NCI-H526 treated with DMSO at 0.1 percent for 48 hours (cell line): ENCODE measurements around the gene TSC22D1.
A peak's percentile ranks its signal among the peaks of the same experiment; 100 is the strongest.

Source experiments
- DNase-seq: peaks from one replicate; lab custom pipeline; 2025; lab: John Stamatoyannopoulos, UW

The TSC22D1 gene

GRCh38 chr13:44451651-44452050 lies 124.5 kb downstream of the TSC22D1 start:
- no peak for DNase-seq

GRCh38 chr13:44451126-44451525 lies 125.0 kb downstream of the TSC22D1 start:
- no peak for DNase-seq

- DNase-seq = no peak
These were observed 125.9 kb downstream of the TSC22D1 start for GRCh38 chr13:44449999-44450821.

GRCh38 chr13:44448875-44449274 lies 127.3 kb downstream of the TSC22D1 start:
- DNase-seq = no peak

GRCh38 chr13:44448373-44448772 lies 127.8 kb downstream of the TSC22D1 start:
- no peak for DNase-seq

GRCh38 chr13:44447783-44448321 lies 128.3 kb downstream of the TSC22D1 start:
- DNase-seq = no peak

GRCh38 chr13:44440046-44440608 lies 136.0 kb downstream of the TSC22D1 start:
- DNase-seq = no peak

GRCh38 chr13:44439452-44440024 lies 136.6 kb downstream of the TSC22D1 start:
- DNase-seq = no peak

- DNase-seq = no peak
These were observed 137.9 kb downstream of the TSC22D1 start for GRCh38 chr13:44438234-44438579.

- peak; percentile 77 for DNase-seq
These were observed 138.5 kb downstream of the TSC22D1 start for GRCh38 chr13:44437356-44438233.

GRCh38 chr13:44436589-44437337 lies 139.4 kb downstream of the TSC22D1 start:
- peak; percentile 97 for DNase-seq

- no peak for DNase-seq
These were observed 140.1 kb downstream of the TSC22D1 start for GRCh38 chr13:44435919-44436510.

- DNase-seq = peak; percentile 99
These were observed 140.8 kb downstream of the TSC22D1 start for GRCh38 chr13:44435142-44435918.

GRCh38 chr13:44434766-44435141 lies 141.4 kb downstream of the TSC22D1 start:
- no peak for DNase-seq

- DNase-seq = no peak
These were observed 142.0 kb downstream of the TSC22D1 start for GRCh38 chr13:44433863-44434765.

GRCh38 chr13:44432650-44433049 lies 143.5 kb downstream of the TSC22D1 start:
- no peak for DNase-seq

- peak; percentile 31 for DNase-seq
These were observed 145.0 kb downstream of the TSC22D1 start for GRCh38 chr13:44431150-44431549.

- no peak for DNase-seq
These were observed 146.8 kb downstream of the TSC22D1 start for GRCh38 chr13:44429311-44429710.

GRCh38 chr13:44426461-44426860 lies 149.7 kb downstream of the TSC22D1 start:
- DNase-seq = no peak
